SK-N-SH treated with all-trans-retinoic acid at 6 μM for 48 hours (cell line): ENCODE data around the gene CDKL5.

Source experiments
- ATAC-seq: fragments of 200-7000 bp; cut with Tn5 transposase; 3 replicates; pipeline ENCODE4 v1.9.1; 2020; ENCODE audit warnings: mild to moderate bottlenecking, moderate library complexity
- ARNTL ChIP-seq: fragments of 450-650 bp; formaldehyde crosslinking; IDR thresholded peaks from 2 replicates; pipeline ENCODE4 v1.5.0; 2020; ENCODE audit warnings: low read depth, mild to moderate bottlenecking, moderate library complexity, borderline replicate concordance
- BACH2 ChIP-seq: fragments of 250-450 bp; sonication (Bioruptor Pico); IDR thresholded peaks from 2 replicates; pipeline ENCODE4 v1.9.0; 2021; ENCODE audit warnings: mild to moderate bottlenecking, borderline replicate concordance
- CREB5 ChIP-seq: fragments of 250-450 bp; sonication (Bioruptor Pico); IDR thresholded peaks from 2 replicates; pipeline ENCODE4 v1.5.1; 2020; ENCODE audit warnings: low read depth, mild to moderate bottlenecking, moderate library complexity
- CSDC2 ChIP-seq: fragments of 250-450 bp; sonication (Bioruptor Pico); IDR thresholded peaks from 2 replicates; pipeline ENCODE4 v1.5.0; 2020; ENCODE audit warnings: mild to moderate bottlenecking, moderate library complexity
- CSRNP3 ChIP-seq: fragments of 250-450 bp; sonication (Bioruptor Pico); IDR thresholded peaks from 2 replicates; pipeline ENCODE4 v1.5.1; 2021; ENCODE audit warnings: mild to moderate bottlenecking, moderate library complexity
- ESRRG ChIP-seq: fragments of 250-450 bp; sonication (Bioruptor Pico); IDR thresholded peaks from 2 replicates; pipeline ENCODE4 v1.6.1; 2021; ENCODE audit warnings: mild to moderate bottlenecking
- GLIS3 ChIP-seq: fragments of 250-450 bp; sonication (Bioruptor Pico); IDR thresholded peaks from 2 replicates; pipeline ENCODE4 v1.5.0; 2020; ENCODE audit warnings: mild to moderate bottlenecking, moderate library complexity
- ISL1 ChIP-seq: fragments of 250-450 bp; sonication (Bioruptor Pico); IDR thresholded peaks from 2 replicates; pipeline ENCODE4 v2.1.2; 2022; ENCODE audit warnings: mild to moderate bottlenecking, moderate library complexity
- OSR1 ChIP-seq: fragments of 250-450 bp; sonication (Bioruptor Pico); IDR thresholded peaks from 2 replicates; pipeline ENCODE4 v1.8.0; 2022; ENCODE audit warnings: moderate library complexity, mild to moderate bottlenecking, inconsistent platforms
- PATZ1 ChIP-seq: fragments of 250-450 bp; sonication (Bioruptor Pico); IDR thresholded peaks from 2 replicates; pipeline ENCODE4 v1.8.0; 2020; ENCODE audit warnings: mild to moderate bottlenecking, moderate library complexity, borderline replicate concordance
- PPARA ChIP-seq: fragments of 250-450 bp; sonication (Bioruptor Pico); IDR thresholded peaks from 2 replicates; pipeline ENCODE4 v1.5.0; 2020; ENCODE audit warnings: mild to moderate bottlenecking, borderline replicate concordance
- RARB ChIP-seq: fragments of 250-450 bp; sonication (Bioruptor Pico); IDR thresholded peaks from 2 replicates; pipeline ENCODE4 v1.8.0; 2021; ENCODE audit warnings: mild to moderate bottlenecking, moderate library complexity
- SNAI2 ChIP-seq: fragments of 250-450 bp; sonication (Bioruptor Pico); IDR thresholded peaks from 2 replicates; pipeline ENCODE4 v1.5.0; 2020; ENCODE audit warnings: mild to moderate bottlenecking, moderate library complexity
- TCF4 ChIP-seq: fragments of 250-450 bp; sonication (Bioruptor Pico); IDR thresholded peaks from 2 replicates; pipeline ENCODE4 v1.8.0; 2021; ENCODE audit warnings: mild to moderate bottlenecking, moderate library complexity, borderline replicate concordance
- TOX ChIP-seq: fragments of 250-450 bp; sonication (Bioruptor Pico); IDR thresholded peaks from 2 replicates; pipeline ENCODE4 v1.8.0; 2021; ENCODE audit warnings: mild to moderate bottlenecking, moderate library complexity, borderline replicate concordance
- TSHZ2 ChIP-seq: fragments of 250-450 bp; sonication (Bioruptor Pico); IDR thresholded peaks from 2 replicates; pipeline ENCODE4 v1.5.0; 2020; ENCODE audit warnings: mild to moderate bottlenecking, moderate library complexity
- ZC3H10 ChIP-seq: fragments of 250-450 bp; sonication (Bioruptor Pico); IDR thresholded peaks from 2 replicates; pipeline ENCODE4 v1.5.1; 2021; ENCODE audit warnings: mild to moderate bottlenecking, moderate library complexity
- ZFP3 ChIP-seq: fragments of 250-450 bp; sonication (Bioruptor Pico); IDR thresholded peaks from 2 replicates; pipeline ENCODE4 v1.5.0; 2020; ENCODE audit warnings: mild to moderate bottlenecking, moderate library complexity
- ZFP30 ChIP-seq: fragments of 450-650 bp; formaldehyde crosslinking; IDR thresholded peaks from 2 replicates; pipeline ENCODE4 v1.5.0; 2022; ENCODE audit warnings: mild to moderate bottlenecking, moderate library complexity
- ZNF565 ChIP-seq: fragments of 450-650 bp; formaldehyde crosslinking; conservative IDR thresholded peaks from 2 replicates; pipeline ENCODE4 v1.5.0; 2020; ENCODE audit warnings: low read depth, mild to moderate bottlenecking, moderate library complexity
- ZNF70 ChIP-seq: fragments of 450-650 bp; formaldehyde crosslinking; IDR thresholded peaks from 2 replicates; pipeline ENCODE4 v1.5.0; 2020; ENCODE audit warnings: mild to moderate bottlenecking, moderate library complexity
- ZNF8 ChIP-seq: fragments of 450-650 bp; formaldehyde crosslinking; IDR thresholded peaks from 2 replicates; pipeline ENCODE4 v1.5.0; 2020; ENCODE audit warnings: mild to moderate bottlenecking, moderate library complexity

Gene CDKL5

GRCh38 chrX:18640686-18641085 is 215.3 kb downstream of the CDKL5 start:
- ATAC-seq, result no peak; the same call in 2 of the 3 replicates
- TF ChIP-seq ESRRG (CRISPR knock-in tag) (no peak), CREB5 (CRISPR knock-in tag) (no peak), PATZ1 (CRISPR knock-in tag) (no peak), CSRNP3 (CRISPR knock-in tag) (no peak), ZFP3 (CRISPR knock-in tag) (no peak), ZNF8 (CRISPR knock-in tag) (no peak), CSDC2 (no peak), OSR1 (CRISPR knock-in tag) (no peak), ISL1 (CRISPR knock-in tag) (no peak), ZNF70 (no peak), ZC3H10 (CRISPR knock-in tag) (no peak), PPARA (no peak), ZNF565 (CRISPR knock-in tag) (no peak), ARNTL (CRISPR knock-in tag) (no peak), SNAI2 (CRISPR knock-in tag) (no peak), TSHZ2 (CRISPR knock-in tag) (no peak), GLIS3 (CRISPR knock-in tag) (no peak), BACH2 (CRISPR knock-in tag) (no peak), TCF4 (CRISPR knock-in tag) (no peak), ZFP30 (no peak)

- no peak for ATAC-seq
- no peak for TF ChIP-seq CSRNP3 (CRISPR knock-in tag)
- TF ChIP-seq CSDC2, result no peak
- no peak for TF ChIP-seq TSHZ2 (CRISPR knock-in tag)
- TF ChIP-seq ZC3H10 (CRISPR knock-in tag), result no peak
- TF ChIP-seq ZNF8 (CRISPR knock-in tag), result no peak
- TF ChIP-seq TCF4 (CRISPR knock-in tag), result no peak
- no peak for TF ChIP-seq GLIS3 (CRISPR knock-in tag)
- no peak for TF ChIP-seq ZNF70
- no peak for TF ChIP-seq RARB (CRISPR knock-in tag)
- TF ChIP-seq ZFP30, result no peak
- TF ChIP-seq BACH2 (CRISPR knock-in tag), result no peak
- TF ChIP-seq PPARA, result no peak
- no peak for TF ChIP-seq CREB5 (CRISPR knock-in tag)
- TF ChIP-seq ESRRG (CRISPR knock-in tag), result no peak
- no peak for TF ChIP-seq TOX
Measured at GRCh38 chrX:18643243-18643642, 217.8 kb downstream of the CDKL5 start.
